Measurements from ENCODE around the gene PPP3CB.

Gene PPP3CB

GRCh38 chr10:73439055-73439454, 56.8 kb downstream of the PPP3CB start:
- TF ChIP-seq CTCF (IDR thresholded peaks at IDR 0.05), result no peak
- no peak overlapping the region for H3K4me3 ChIP-seq (ENCODE audit: low read depth in 1 of 2, low read length in 1 of 2)
- H3K36me3 ChIP-seq, result peaks cover 70% of the 10 kb centered on the region
- H3K4me1 ChIP-seq (ENCODE audit: control insufficient read depth in 1 of 2, insufficient read depth in 1 of 2, low read depth in 1 of 2, low read length in 1 of 2), result no peaks in the 10 kb centered on the region
- no peak overlapping the region for H3K27ac ChIP-seq
- no peaks in the 10 kb centered on the region for H3K27me3 ChIP-seq
- no peaks in the 10 kb centered on the region for H3K9me3 ChIP-seq

- H3K36me3 ChIP-seq, result peaks cover 46% of the 10 kb centered on the region
- H3K27ac ChIP-seq, result no peak within 1 kb of the TSS
- H3K4me3 ChIP-seq (ENCODE audit: low read depth in 1 of 2, low read length in 1 of 2), result no peak within 1 kb of the TSS
- no peaks in the 10 kb centered on the region for H3K9me3 ChIP-seq
- no peaks in the 10 kb centered on the region for H3K4me1 ChIP-seq (ENCODE audit: control insufficient read depth in 1 of 2, insufficient read depth in 1 of 2, low read depth in 1 of 2, low read length in 1 of 2)
- TF ChIP-seq CTCF (IDR thresholded peaks at IDR 0.05), result no peak
- H3K27me3 ChIP-seq, result no peaks in the 10 kb centered on the region
Measured at GRCh38 chr10:73433538-73433867, 62.3 kb downstream of the PPP3CB start, which contains the start of gene MSS51. MSS51 (minus strand) TSS chr10:73433561; CDS start chr10:73428284, 5,277 bp downstream.

- no peak for TF ChIP-seq CTCF (IDR thresholded peaks at IDR 0.05)
- no peak overlapping the region for H3K4me3 ChIP-seq (ENCODE audit: low read depth in 1 of 2, low read length in 1 of 2)
- H3K4me1 ChIP-seq (ENCODE audit: control insufficient read depth in 1 of 2, insufficient read depth in 1 of 2, low read depth in 1 of 2, low read length in 1 of 2), result no peaks in the 10 kb centered on the region
- peaks cover 47% of the 10 kb centered on the region for H3K36me3 ChIP-seq
- H3K9me3 ChIP-seq, result no peaks in the 10 kb centered on the region
- no peak overlapping the region for H3K27ac ChIP-seq
- no peaks in the 10 kb centered on the region for H3K27me3 ChIP-seq
Measured at GRCh38 chr10:73432646-73433537, 62.9 kb downstream of the PPP3CB start.

GRCh38 chr10:73426318-73426717, 69.5 kb downstream of the PPP3CB start:
- Histone ChIP-seq H3K27me3 (no peaks in the 10 kb centered on the region), H3K27ac (no peak overlapping the region), H3K4me1 (ENCODE audit: control insufficient read depth in 1 of 2, insufficient read depth in 1 of 2, low read depth in 1 of 2, low read length in 1 of 2) (peaks cover 4 to 6% of the 10 kb centered on the region in 2 experiments), H3K9me3 (no peaks in the 10 kb centered on the region), H3K4me3 (ENCODE audit: low read depth in 1 of 2, low read length in 1 of 2) (no peak overlapping the region), H3K36me3 (peaks cover 66% of the 10 kb centered on the region)
- TF ChIP-seq CTCF (IDR thresholded peaks at IDR 0.05), result no peak

- peaks cover 63% of the 10 kb centered on the region for H3K36me3 ChIP-seq
- H3K4me3 ChIP-seq (ENCODE audit: low read depth in 1 of 2, low read length in 1 of 2), result no peak overlapping the region
- no peaks in the 10 kb centered on the region for H3K9me3 ChIP-seq
- H3K27me3 ChIP-seq, result no peaks in the 10 kb centered on the region
- H3K27ac ChIP-seq, result no peak overlapping the region
- no peak for TF ChIP-seq CTCF (IDR thresholded peaks at IDR 0.05)
- H3K4me1 ChIP-seq (ENCODE audit: control insufficient read depth in 1 of 2, insufficient read depth in 1 of 2, low read depth in 1 of 2, low read length in 1 of 2), result peaks cover 6 to 7% of the 10 kb centered on the region in 2 experiments
Measured at GRCh38 chr10:73424478-73424877, 71.3 kb downstream of the PPP3CB start.
